Measurements from ENCODE around the gene FBL.
"Not testable (repeated sequence)": the region's sequence is repeated elsewhere in the genome, so short reads cannot be mapped to it uniquely, and the experiment has no call there.

FBL gene

GRCh38 chr19:39814595-39814994 lies 31.6 kb downstream of the FBL start:
- H3K36me3 ChIP-seq (ENCODE audit: insufficient read depth, low read length) = no peaks in the 10 kb centered on the region
- H3K4me2 ChIP-seq (ENCODE audit: low read length) = no peak overlapping the region

GRCh38 chr19:39814111-39814510 lies 32.1 kb downstream of the FBL start:
- H3K9me3 ChIP-seq (replicated peaks; ENCODE audit: low read length); H3K36me3 ChIP-seq (ENCODE audit: insufficient read depth, low read length); H3K4me1 ChIP-seq (ENCODE audit: control insufficient read depth, insufficient read depth, low read length); H3K27me3 ChIP-seq (ENCODE audit: control insufficient read depth, insufficient read depth, low read length); H3K4me3 ChIP-seq (ENCODE audit: low read length); H3K9ac ChIP-seq (ENCODE audit: low read depth, low read length); H3K4me2 ChIP-seq (ENCODE audit: low read length): not testable (repeated sequence)

More at GRCh38 chr19:39814595-39814994, 31.6 kb downstream of the FBL start:
- Histone ChIP-seq H3K4me3 (ENCODE audit: low read length) (no peak overlapping the region), H3K4me1 (ENCODE audit: control insufficient read depth, insufficient read depth, low read length) (peaks cover 4% of the 10 kb centered on the region), H3K9me3 (replicated peaks; ENCODE audit: low read length) (no peaks in the 10 kb centered on the region), H3K27me3 (ENCODE audit: control insufficient read depth, insufficient read depth, low read length) (no peaks in the 10 kb centered on the region), H3K9ac (ENCODE audit: low read depth, low read length) (no peak overlapping the region)

GRCh38 chr19:39813264-39813993 lies 32.8 kb downstream of the FBL start:
- Histone ChIP-seq H3K4me2 (ENCODE audit: low read length) (no peak overlapping the region), H3K9ac (ENCODE audit: low read depth, low read length) (no peak overlapping the region), H3K4me3 (ENCODE audit: low read length) (no peak overlapping the region), H3K4me1 (ENCODE audit: control insufficient read depth, insufficient read depth, low read length) (peaks cover 4% of the 10 kb centered on the region), H3K36me3 (ENCODE audit: insufficient read depth, low read length) (no peaks in the 10 kb centered on the region), H3K27me3 (ENCODE audit: control insufficient read depth, insufficient read depth, low read length) (no peaks in the 10 kb centered on the region), H3K9me3 (replicated peaks; ENCODE audit: low read length) (no peaks in the 10 kb centered on the region)

- Histone ChIP-seq H3K27me3 (ENCODE audit: control insufficient read depth, insufficient read depth, low read length) (no peaks in the 10 kb centered on the region), H3K4me3 (ENCODE audit: low read length) (no peak overlapping the region), H3K9me3 (replicated peaks; ENCODE audit: low read length) (no peaks in the 10 kb centered on the region), H3K36me3 (ENCODE audit: insufficient read depth, low read length) (no peaks in the 10 kb centered on the region), H3K4me1 (ENCODE audit: control insufficient read depth, insufficient read depth, low read length) (peaks cover 4% of the 10 kb centered on the region), H3K4me2 (ENCODE audit: low read length) (no peak overlapping the region), H3K9ac (ENCODE audit: low read depth, low read length) (no peak overlapping the region)
Measured at GRCh38 chr19:39811064-39811463, 35.1 kb downstream of the FBL start.

GRCh38 chr19:39810424-39810823 lies 35.8 kb downstream of the FBL start:
- no peaks in the 10 kb centered on the region for H3K27me3 ChIP-seq (ENCODE audit: control insufficient read depth, insufficient read depth, low read length)
- H3K9ac ChIP-seq (ENCODE audit: low read depth, low read length) = no peak overlapping the region
- no peak overlapping the region for H3K4me3 ChIP-seq (ENCODE audit: low read length)
- no peak overlapping the region for H3K4me2 ChIP-seq (ENCODE audit: low read length)
- peaks cover 4% of the 10 kb centered on the region for H3K4me1 ChIP-seq (ENCODE audit: control insufficient read depth, insufficient read depth, low read length)
- no peaks in the 10 kb centered on the region for H3K9me3 ChIP-seq (replicated peaks; ENCODE audit: low read length)
- no peaks in the 10 kb centered on the region for H3K36me3 ChIP-seq (ENCODE audit: insufficient read depth, low read length)

- no peaks in the 10 kb centered on the region for H3K9me3 ChIP-seq (replicated peaks; ENCODE audit: low read length)
- H3K9ac ChIP-seq (ENCODE audit: low read depth, low read length) = no peak overlapping the region
- H3K4me2 ChIP-seq (ENCODE audit: low read length) = no peak overlapping the region
- no peaks in the 10 kb centered on the region for H3K4me1 ChIP-seq (ENCODE audit: control insufficient read depth, insufficient read depth, low read length)
- no peaks in the 10 kb centered on the region for H3K36me3 ChIP-seq (ENCODE audit: insufficient read depth, low read length)
- no peak overlapping the region for H3K4me3 ChIP-seq (ENCODE audit: low read length)
- no peaks in the 10 kb centered on the region for H3K27me3 ChIP-seq (ENCODE audit: control insufficient read depth, insufficient read depth, low read length)
Measured at GRCh38 chr19:39809368-39809767, 36.8 kb downstream of the FBL start.

- H3K9ac ChIP-seq (ENCODE audit: low read depth, low read length); H3K9me3 ChIP-seq (replicated peaks; ENCODE audit: low read length); H3K4me3 ChIP-seq (ENCODE audit: low read length); H3K4me1 ChIP-seq (ENCODE audit: control insufficient read depth, insufficient read depth, low read length); H3K4me2 ChIP-seq (ENCODE audit: low read length); H3K27me3 ChIP-seq (ENCODE audit: control insufficient read depth, insufficient read depth, low read length); H3K36me3 ChIP-seq (ENCODE audit: insufficient read depth, low read length): not testable (repeated sequence)
Measured at GRCh38 chr19:39808688-39809087, 37.5 kb downstream of the FBL start.

GRCh38 chr19:39807846-39808364 lies 38.3 kb downstream of the FBL start:
- no peak overlapping the region for H3K4me2 ChIP-seq (ENCODE audit: low read length)

GRCh38 chr19:39805104-39805503 lies 41.1 kb downstream of the FBL start:
- no peak overlapping the region for H3K4me3 ChIP-seq (ENCODE audit: low read length)
- H3K9ac ChIP-seq (ENCODE audit: low read depth, low read length) = no peak overlapping the region
- no peaks in the 10 kb centered on the region for H3K36me3 ChIP-seq (ENCODE audit: insufficient read depth, low read length)
- no peaks in the 10 kb centered on the region for H3K9me3 ChIP-seq (replicated peaks; ENCODE audit: low read length)
- H3K4me1 ChIP-seq (ENCODE audit: control insufficient read depth, insufficient read depth, low read length) = no peaks in the 10 kb centered on the region
- no peak overlapping the region for H3K4me2 ChIP-seq (ENCODE audit: low read length)
- H3K27me3 ChIP-seq (ENCODE audit: control insufficient read depth, insufficient read depth, low read length) = no peaks in the 10 kb centered on the region

More at GRCh38 chr19:39807846-39808364, 38.3 kb downstream of the FBL start:
- Histone ChIP-seq H3K9ac (ENCODE audit: low read depth, low read length) (no peak overlapping the region), H3K4me1 (ENCODE audit: control insufficient read depth, insufficient read depth, low read length) (no peaks in the 10 kb centered on the region), H3K36me3 (ENCODE audit: insufficient read depth, low read length) (no peaks in the 10 kb centered on the region), H3K4me3 (ENCODE audit: low read length) (no peak overlapping the region), H3K9me3 (replicated peaks; ENCODE audit: low read length) (no peaks in the 10 kb centered on the region), H3K27me3 (ENCODE audit: control insufficient read depth, insufficient read depth, low read length) (no peaks in the 10 kb centered on the region)

GRCh38 chr19:39802958-39803357 lies 43.2 kb downstream of the FBL start:
- Histone ChIP-seq H3K4me2 (ENCODE audit: low read length) (no peak overlapping the region), H3K36me3 (ENCODE audit: insufficient read depth, low read length) (no peaks in the 10 kb centered on the region), H3K9me3 (replicated peaks; ENCODE audit: low read length) (no peaks in the 10 kb centered on the region), H3K27me3 (ENCODE audit: control insufficient read depth, insufficient read depth, low read length) (no peaks in the 10 kb centered on the region), H3K4me3 (ENCODE audit: low read length) (no peak overlapping the region), H3K4me1 (ENCODE audit: control insufficient read depth, insufficient read depth, low read length) (no peaks in the 10 kb centered on the region), H3K9ac (ENCODE audit: low read depth, low read length) (no peak overlapping the region)

GRCh38 chr19:39797083-39797482 lies 49.1 kb downstream of the FBL start:
- Histone ChIP-seq H3K36me3 (ENCODE audit: insufficient read depth, low read length) (no peaks in the 10 kb centered on the region), H3K9ac (ENCODE audit: low read depth, low read length) (no peak overlapping the region)

GRCh38 chr19:39796000-39796498 lies 50.1 kb downstream of the FBL start:
- H3K36me3 ChIP-seq (ENCODE audit: insufficient read depth, low read length) = no peaks in the 10 kb centered on the region
- no peaks in the 10 kb centered on the region for H3K9me3 ChIP-seq (replicated peaks; ENCODE audit: low read length)
- no peak overlapping the region for H3K4me3 ChIP-seq (ENCODE audit: low read length)
- no peak overlapping the region for H3K4me2 ChIP-seq (ENCODE audit: low read length)
- H3K9ac ChIP-seq (ENCODE audit: low read depth, low read length) = no peak overlapping the region
- H3K4me1 ChIP-seq (ENCODE audit: control insufficient read depth, insufficient read depth, low read length) = no peaks in the 10 kb centered on the region
- peaks cover 20% of the 10 kb centered on the region for H3K27me3 ChIP-seq (ENCODE audit: control insufficient read depth, insufficient read depth, low read length)

More at GRCh38 chr19:39797083-39797482, 49.1 kb downstream of the FBL start:
- Histone ChIP-seq H3K27me3 (ENCODE audit: control insufficient read depth, insufficient read depth, low read length) (peaks cover 20% of the 10 kb centered on the region), H3K9me3 (replicated peaks; ENCODE audit: low read length) (no peaks in the 10 kb centered on the region), H3K4me1 (ENCODE audit: control insufficient read depth, insufficient read depth, low read length) (no peaks in the 10 kb centered on the region), H3K4me3 (ENCODE audit: low read length) (no peak overlapping the region), H3K4me2 (ENCODE audit: low read length) (no peak overlapping the region)
